Rectal smooth muscle tissue (tissue), 1 donor: ENCODE measurements around the gene PAX6.

Source experiments
- H3K27ac ChIP-seq: one replicate; pipeline ENCODE4 v1.7.0; 2013; ENCODE audit warnings: low read depth, low read length, inconsistent platforms
- H3K27me3 ChIP-seq: one replicate; pipeline ENCODE4 v1.7.0; 2013; ENCODE audit warnings: low read length; ENCODE audit not compliant: control insufficient read depth, insufficient read depth
- H3K36me3 ChIP-seq: one replicate; pipeline ENCODE4 v1.7.0; 2013; ENCODE audit warnings: low read length; ENCODE audit not compliant: control insufficient read depth, insufficient read depth
- H3K4me1 ChIP-seq: one replicate; pipeline ENCODE4 v1.7.0; 2013; ENCODE audit warnings: low read length; ENCODE audit not compliant: control insufficient read depth, insufficient read depth
- H3K4me3 ChIP-seq: one replicate; pipeline ENCODE4 v1.7.0; 2013; ENCODE audit warnings: low read length
- H3K9ac ChIP-seq: one replicate; pipeline ENCODE4 v1.7.0; 2013; ENCODE audit warnings: low read length

Gene PAX6

GRCh38 chr11:31820438-31820818 is 9.3 kb upstream of the PAX6 start:
- H3K4me3 ChIP-seq: no peak overlapping the region
- H3K27me3 ChIP-seq: peaks cover 73% of the 10 kb centered on the region
- no peak overlapping the region for H3K27ac ChIP-seq
- no peaks in the 10 kb centered on the region for H3K36me3 ChIP-seq
- H3K4me1 ChIP-seq: peaks cover 3% of the 10 kb centered on the region
- H3K9ac ChIP-seq: no peak overlapping the region

- H3K36me3 ChIP-seq: no peaks in the 10 kb centered on the region
- no peak overlapping the region for H3K4me3 ChIP-seq
- peaks cover 73% of the 10 kb centered on the region for H3K27me3 ChIP-seq
- H3K4me1 ChIP-seq: peaks cover 3% of the 10 kb centered on the region
- H3K27ac ChIP-seq: no peak overlapping the region
- H3K9ac ChIP-seq: no peak overlapping the region
Measured at GRCh38 chr11:31819621-31820437, 8.7 kb upstream of the PAX6 start.

GRCh38 chr11:31818874-31819331 is 7.8 kb upstream of the PAX6 start:
- peaks cover 3% of the 10 kb centered on the region for H3K4me1 ChIP-seq
- no peak overlapping the region for H3K27ac ChIP-seq
- H3K4me3 ChIP-seq: no peak overlapping the region
- peaks cover 78% of the 10 kb centered on the region for H3K27me3 ChIP-seq
- H3K36me3 ChIP-seq: no peaks in the 10 kb centered on the region
- no peak overlapping the region for H3K9ac ChIP-seq

GRCh38 chr11:31818425-31818755 is 7.3 kb upstream of the PAX6 start:
- Histone ChIP-seq H3K4me3 (no peak overlapping the region), H3K27me3 (peaks cover 77% of the 10 kb centered on the region), H3K9ac (no peak overlapping the region), H3K4me1 (peaks cover 3% of the 10 kb centered on the region), H3K27ac (no peak overlapping the region), H3K36me3 (no peaks in the 10 kb centered on the region)

GRCh38 chr11:31817621-31818424 is 6.7 kb upstream of the PAX6 start:
- Histone ChIP-seq H3K9ac (no peak overlapping the region), H3K36me3 (no peaks in the 10 kb centered on the region), H3K4me3 (peak overlapping the region; percentile 24), H3K4me1 (peaks cover 3% of the 10 kb centered on the region), H3K27ac (no peak overlapping the region), H3K27me3 (peaks cover 76% of the 10 kb centered on the region)

- Histone ChIP-seq H3K9ac (no peak overlapping the region), H3K4me1 (peaks cover 8% of the 10 kb centered on the region), H3K27me3 (peaks cover 76% of the 10 kb centered on the region), H3K36me3 (no peaks in the 10 kb centered on the region), H3K27ac (no peak overlapping the region), H3K4me3 (no peak overlapping the region)
Measured at GRCh38 chr11:31817054-31817620, 6.0 kb upstream of the PAX6 start.

- H3K9ac ChIP-seq: no peak overlapping the region
- H3K27me3 ChIP-seq: peaks cover 76% of the 10 kb centered on the region
- no peaks in the 10 kb centered on the region for H3K36me3 ChIP-seq
- H3K27ac ChIP-seq: no peak overlapping the region
- H3K4me3 ChIP-seq: peak overlapping the region; percentile 5
- peaks cover 8% of the 10 kb centered on the region for H3K4me1 ChIP-seq
Measured at GRCh38 chr11:31816468-31817053, 5.4 kb upstream of the PAX6 start.

- peak overlapping the region; percentile 19 for H3K4me3 ChIP-seq
- no peak overlapping the region for H3K9ac ChIP-seq
- H3K27me3 ChIP-seq: peaks cover 79% of the 10 kb centered on the region
- H3K4me1 ChIP-seq: peaks cover 8% of the 10 kb centered on the region
- H3K27ac ChIP-seq: no peak overlapping the region
- no peaks in the 10 kb centered on the region for H3K36me3 ChIP-seq
Measured at GRCh38 chr11:31815711-31816467, 4.8 kb upstream of the PAX6 start.

- H3K4me1 ChIP-seq: peaks cover 8% of the 10 kb centered on the region
- H3K4me3 ChIP-seq: no peak overlapping the region
- H3K27ac ChIP-seq: no peak overlapping the region
- H3K27me3 ChIP-seq: peaks cover 74% of the 10 kb centered on the region
- H3K9ac ChIP-seq: no peak overlapping the region
- H3K36me3 ChIP-seq: no peaks in the 10 kb centered on the region
Measured at GRCh38 chr11:31814176-31814868, 3.2 kb upstream of the PAX6 start.

- H3K4me3 ChIP-seq: peak overlapping the region; percentile 17
Measured at GRCh38 chr11:31813391-31814175, 2.5 kb upstream of the PAX6 start.

More at GRCh38 chr11:31813391-31814175, 2.5 kb upstream of the PAX6 start:
- Histone ChIP-seq H3K4me1 (peaks cover 8% of the 10 kb centered on the region), H3K27ac (no peak overlapping the region), H3K27me3 (peaks cover 68% of the 10 kb centered on the region), H3K36me3 (no peaks in the 10 kb centered on the region), H3K9ac (no peak overlapping the region)
